K562 (cell line): ENCODE data around the gene DPPA4. TPM values are rescaled to one million over a fixed set of nuclear protein-coding genes. Genes with fewer than 3 reads are reported as not detected.

Source experiments
- ATAC-seq: fragments of 200-7000 bp; cut with Tn5 transposase; 3 replicates; pipeline ENCODE4 v1.9.1; 2020; ENCODE audit warnings: moderate library complexity
- BruUV-seq: library from RNA; stranded (reverse); fragments of 400-500 nt; replicated peaks from 2 replicates; lab custom pipeline; 2021; lab: Mats Ljungman, UMichigan
- CTCF ChIA-PET: fragments of 300-600 bp; formaldehyde crosslinking; extraction: SDS; loops from one replicate; lab custom pipeline; 2021; ENCODE audit warnings: low intra/inter-chr PET ratio; lab: Yijun Ruan, JAX
- POLR2A ChIA-PET: fragments of 300-600, 350-650 bp; sonication (Branson Sonifier 250); formaldehyde crosslinking; extraction: SDS; loops from one replicate; lab custom pipeline; 2021; ENCODE audit warnings: antibody characterized with exemption, inconsistent platforms; lab: Yijun Ruan, JAX
- DNase-seq, 4 experiments: peaks; one replicate each; pipeline versions ENCODE4 v3.0.0 to v3.0.0-alpha.2; 2011 to 2018; ENCODE audit warnings: low spot score in 3 of 4, mixed read lengths in 3 of 4; ENCODE audit errors: extremely low read depth in 1 of 4
- FAIRE-seq: peaks from 2 replicates; lab custom pipeline; 2011; peaks lifted over from hg19 to GRCh38; lab: Jason Lieb, UNC
- H2AFZ ChIP-seq: 2 replicates; pipeline ENCODE4 v1.6.0; 2011; ENCODE audit warnings: low read depth, low read length, control low read depth, inconsistent platforms
- H3K27ac ChIP-seq: fragments of 200-600 bp; 3 replicates; pipeline ENCODE4 v1.8.0; 2011; ENCODE audit warnings: low read depth, mild to moderate bottlenecking, control low read depth, inconsistent platforms, low read length, moderate library complexity, mixed read lengths; ENCODE audit errors: extremely low read depth
- H3K27me3 ChIP-seq, 2 experiments: fragments of 300-600 bp in 1 of 2; 2 replicates in 1 of 2; 3 replicates in 1 of 2; pipeline versions ENCODE4 v1.6.0 to v1.8.0; 2011; ENCODE audit warnings: inconsistent platforms in 2 of 2, low read length in 2 of 2, mild to moderate bottlenecking in 1 of 2, mixed read lengths in 1 of 2, moderate library complexity in 1 of 2; ENCODE audit not compliant: control insufficient read depth in 2 of 2, insufficient read depth in 2 of 2
- H3K36me3 ChIP-seq: fragments of 300-600 bp; 3 replicates; pipeline ENCODE4 v1.8.0; 2011; ENCODE audit warnings: mild to moderate bottlenecking, low read length, inconsistent platforms; ENCODE audit not compliant: control insufficient read depth, insufficient read depth
- H3K4me1 ChIP-seq, 2 experiments: fragments of 200-600 bp in 1 of 2; replicated peaks in 1 of 2; 2 replicates in 1 of 2; 3 replicates in 1 of 2; pipeline versions ENCODE4 v1.5.1 to v1.8.0; 2011; ENCODE audit warnings: inconsistent platforms in 2 of 2, low read length in 2 of 2, mild to moderate bottlenecking in 1 of 2, mixed read lengths in 1 of 2, moderate library complexity in 1 of 2; ENCODE audit not compliant: control insufficient read depth in 2 of 2, insufficient read depth in 2 of 2
- H3K4me2 ChIP-seq: 2 replicates; pipeline ENCODE4 v1.6.1; 2011; ENCODE audit warnings: low read length, control low read depth, inconsistent platforms, mixed read lengths; ENCODE audit not compliant: insufficient read depth
- H3K4me3 ChIP-seq: fragments of 200-600 bp; sonication (generic), shearing (Covaris generic); 2 replicates; pipeline ENCODE4 v1.5.1; 2016; ENCODE audit warnings: control low read depth, inconsistent platforms
- H3K79me2 ChIP-seq: fragments of 200-600 bp; 3 replicates; pipeline ENCODE4 v1.8.0; 2011; ENCODE audit warnings: low read length, inconsistent platforms; ENCODE audit not compliant: control insufficient read depth, insufficient read depth
- H3K9ac ChIP-seq, 2 experiments: 2 replicates each; pipeline versions ENCODE4 v1.6.0 to v1.6.1; 2011; ENCODE audit warnings: low read depth in 2 of 2, low read length in 2 of 2, control low read depth in 1 of 2, inconsistent platforms in 1 of 2, mild to moderate bottlenecking in 1 of 2, mixed read lengths in 1 of 2; ENCODE audit not compliant: insufficient read depth in 1 of 2
- H3K9me1 ChIP-seq: one replicate; pipeline ENCODE4 v1.6.0; 2011; ENCODE audit warnings: inconsistent platforms, mild to moderate bottlenecking, low read length, moderate library complexity; ENCODE audit not compliant: control insufficient read depth, insufficient read depth
- H3K9me3 ChIP-seq: replicated peaks from 2 replicates; pipeline ENCODE4 v1.5.1; 2011; ENCODE audit warnings: low read depth, low read length, inconsistent platforms; ENCODE audit not compliant: control insufficient read depth, insufficient read depth
- H4K20me1 ChIP-seq: replicated peaks from 2 replicates; pipeline ENCODE4 v1.6.1; 2011; ENCODE audit warnings: low read length, inconsistent platforms, mixed read lengths; ENCODE audit not compliant: control insufficient read depth, insufficient read depth
- BDP1 ChIP-seq: IDR thresholded peaks from 3 replicates; pipeline ENCODE4 v1.6.1; 2011; ENCODE audit not compliant: insufficient read length, insufficient read depth
- CBX1 ChIP-seq: sonication (generic); IDR thresholded peaks from 2 replicates; pipeline ENCODE4 v1.6.1; 2016; ENCODE audit warnings: antibody characterized with exemption, low read depth, mild to moderate bottlenecking
- HDAC1 ChIP-seq, 2 experiments: fragments of 450-650 bp; IDR thresholded peaks; 2 replicates each; pipeline ENCODE4 v1.6.1; 2016 to 2017; ENCODE audit warnings: inconsistent platforms in 1 of 2, mild to moderate bottlenecking in 1 of 2, moderate library complexity in 1 of 2
- HSF4 ChIP-seq: fragments of 250-450 bp; sonication (Bioruptor Pico); IDR thresholded peaks from 2 replicates; pipeline ENCODE4 v2.1.2; 2022; ENCODE audit warnings: mild to moderate bottlenecking, moderate library complexity, borderline replicate concordance
- IFI16 ChIP-seq: fragments of 250-450 bp; sonication (Bioruptor Pico); IDR thresholded peaks from 2 replicates; pipeline ENCODE4 v2.1.2; 2022; ENCODE audit warnings: mild to moderate bottlenecking, inconsistent platforms
- JUNB ChIP-seq: fragments of 450-650 bp; formaldehyde crosslinking; conservative IDR thresholded peaks from 2 replicates; pipeline ENCODE4 v1.4.0; 2020; ENCODE audit warnings: mild to moderate bottlenecking
- KLF10 ChIP-seq: fragments of 250-450 bp; sonication (Bioruptor Pico); IDR thresholded peaks from 2 replicates; pipeline ENCODE4 v1.6.1; 2021; ENCODE audit warnings: matching md5 sums
- MCM7 ChIP-seq, 2 experiments: fragments of 450-650 bp; IDR thresholded peaks; 2 replicates each; pipeline ENCODE4 v1.6.1; 2016 to 2018
- NCOA4 ChIP-seq: fragments of 450-650 bp; IDR thresholded peaks from 2 replicates; pipeline ENCODE4 v1.6.1; 2018; ENCODE audit warnings: mild to moderate bottlenecking; ENCODE audit not compliant: partially characterized antibody
- NFATC3 ChIP-seq: fragments of 450-650 bp; IDR thresholded peaks from 2 replicates; pipeline ENCODE4 v1.6.1; 2017; ENCODE audit warnings: mild to moderate bottlenecking
- OTX1 ChIP-seq: fragments of 450-650 bp; formaldehyde crosslinking; IDR thresholded peaks from 2 replicates; pipeline ENCODE4 v1.4.0; 2022; ENCODE audit warnings: mild to moderate bottlenecking
- POLR2G ChIP-seq: fragments of 200-400 bp; formaldehyde crosslinking; IDR thresholded peaks from 2 replicates; pipeline ENCODE4 v1.6.1; 2017; ENCODE audit warnings: low read depth, mild to moderate bottlenecking, antibody characterized with exemption, low read length, moderate library complexity
- RNF2 ChIP-seq: sonication (generic); IDR thresholded peaks from 2 replicates; pipeline ENCODE4 v1.6.1; 2016
- SETDB1 ChIP-seq: IDR thresholded peaks from one replicate; pipeline ENCODE4 v1.6.1; 2012; ENCODE audit warnings: low read length, control low read depth, inconsistent platforms
- TGIF2 ChIP-seq: sonication (generic); formaldehyde crosslinking; IDR thresholded peaks from 2 replicates; pipeline ENCODE4 v1.8.1; 2022; ENCODE audit warnings: mild to moderate bottlenecking, missing genetic modification reagents, moderate library complexity
- XRCC4 ChIP-seq: IDR thresholded peaks from one replicate; pipeline ENCODE4 v1.6.1; 2011; ENCODE audit not compliant: insufficient read depth, insufficient read length; ENCODE audit errors: extremely low read depth
- ZNF124 ChIP-seq: sonication (generic); formaldehyde crosslinking; IDR thresholded peaks from 2 replicates; pipeline ENCODE4 v1.8.1; 2022; ENCODE audit warnings: missing genetic modification reagents
- WGBS: fragments of 100-300 bp; shearing (Covaris generic); methylation state at CpG from one replicate; pipeline ENCODE4 v1.1.6; 2016; ENCODE audit warnings: low coverage, mixed read lengths; ENCODE audit not compliant: insufficient coverage; ENCODE audit errors: missing lambda C conversion rate; 5-methylcytosine and 5-hydroxymethylcytosine counted together
- in situ Hi-C: fragments of 300-500 bp; cut with MboI; formaldehyde crosslinking; loops from 4 replicates; pipeline ENCODE4 v1.15.0; 2018; ENCODE audit warnings: inconsistent platforms, mixed read lengths
- intact Hi-C: fragments of 100-400 bp; cut with micrococcal nuclease; formaldehyde crosslinking; loops from 2 replicates; pipeline ENCODE4 v1.14.2; 2022
- polyA plus RNA-seq, 8 experiments: library from polyadenylated mRNA; depleted of rRNA in 4 of 8; stranded (reverse) in 5 of 8; unstranded in 3 of 8; fragments of >200 nt; fragmentation: Nextera tagmentation in 2 of 8; fragmentation: Illumina TruSeq in 1 of 8; extraction: Ambion mirVana in 2 of 8; extraction: Trizol in 1 of 8; gene quantifications; 2 replicates each; pipeline versions ENCODE4 v1.2.1 to v1.2.3, GENCODE V29; 2011 to 2014; ENCODE audit warnings: inconsistent platforms in 1 of 8, missing spikeins in 1 of 8
- total RNA-seq, 7 experiments: library from RNA; depleted of rRNA in 6 of 7; stranded (reverse); fragments of >200 nt in 6 of 7; fragmentation: Illumina TruSeq in 2 of 7; extraction: Trizol in 2 of 7; gene quantifications; 2 replicates each; pipeline versions ENCODE4 v1.2.1 to v1.2.3, GENCODE V29; 2011 to 2021; ENCODE audit warnings: low replicate concordance in 1 of 7
- TF ChIP-seq, protein P1 (sequence below): sonication (generic); formaldehyde crosslinking; IDR thresholded peaks from 2 replicates; pipeline ENCODE4 v1.5.0; 2020; ENCODE audit warnings: missing genetic modification reagents
- TF ChIP-seq, protein P2 (sequence below): fragments of 450-650 bp; IDR thresholded peaks from 2 replicates; pipeline ENCODE4 v1.6.1; 2016; ENCODE audit warnings: borderline replicate concordance
- TF ChIP-seq, protein P3 (sequence below): fragments of 450-650 bp; conservative IDR thresholded peaks from 2 replicates; pipeline ENCODE4 v1.6.1; 2016; ENCODE audit warnings: missing genetic modification characterization, low read depth, mild to moderate bottlenecking, missing compliant biosample characterization, moderate library complexity

Gene DPPA4
- total and polyA plus RNA-seq, 9 of the 15 experiments (the other 6 are each of a cell fraction or from before 2014, with no cell fraction given), result 0.53 TPM; not detected in 8

DNA sequence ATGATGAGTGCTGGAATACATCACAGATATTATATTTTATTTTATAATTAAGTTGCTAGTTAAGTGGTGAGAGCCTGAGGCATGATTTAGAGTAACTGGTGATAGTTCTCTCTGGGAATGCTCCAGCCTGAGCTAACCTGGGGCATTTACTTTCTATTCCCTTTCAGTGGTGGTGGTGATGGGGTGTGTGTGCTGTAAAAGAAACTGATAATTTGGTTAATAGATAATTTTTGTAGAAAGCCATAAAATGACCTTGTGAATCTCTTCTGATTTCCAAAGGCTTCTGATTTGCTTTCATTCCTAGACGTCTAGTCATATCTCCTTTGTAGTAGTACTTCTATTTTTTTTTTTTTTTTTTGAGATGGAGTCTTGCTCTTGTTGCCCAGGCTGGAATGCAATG is 46.8 kb upstream of the DPPA4 start:
- H4K20me1 ChIP-seq, result no peaks in the 10 kb centered on the region
- no CpG with 5 or more reads among the region's 1 CpG for WGBS
- no peak for DNase-seq
- H3K4me1 ChIP-seq, result no peaks in the 10 kb centered on the region
- no peak overlapping the region for H3K4me3 ChIP-seq
- ATAC-seq, result no peak
- CTCF ChIA-PET, result no interaction called here
- in situ Hi-C loops, result no loop called here
- H2AFZ ChIP-seq, result no peak overlapping the region
- FAIRE-seq, result no peak
- no peak overlapping the region for H3K4me2 ChIP-seq
- TF ChIP-seq JUNB (no peak), BDP1 (no peak), POLR2G (no peak), CBX1 (no peak), NCOA4 (no peak), NFATC3 (no peak), RNF2 (no peak), TGIF2 (CRISPR knock-in tag) (no peak), IFI16 (CRISPR knock-in tag) (no peak), SETDB1 (no peak), OTX1 (no peak), MCM7 (IDR thresholded peaks at IDR 0.05) (no peak), HDAC1 (IDR thresholded peaks at IDR 0.05) (no peak), HSF4 (no peak), ZNF124 (CRISPR knock-in tag) (no peak), KLF10 (CRISPR knock-in tag) (no peak), XRCC4 (no peak)
- TF ChIP-seq, protein P1, sequence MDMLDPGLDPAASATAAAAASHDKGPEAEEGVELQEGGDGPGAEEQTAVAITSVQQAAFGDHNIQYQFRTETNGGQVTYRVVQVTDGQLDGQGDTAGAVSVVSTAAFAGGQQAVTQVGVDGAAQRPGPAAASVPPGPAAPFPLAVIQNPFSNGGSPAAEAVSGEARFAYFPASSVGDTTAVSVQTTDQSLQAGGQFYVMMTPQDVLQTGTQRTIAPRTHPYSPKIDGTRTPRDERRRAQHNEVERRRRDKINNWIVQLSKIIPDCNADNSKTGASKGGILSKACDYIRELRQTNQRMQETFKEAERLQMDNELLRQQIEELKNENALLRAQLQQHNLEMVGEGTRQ (CRISPR knock-in tag), result no peak
- TF ChIP-seq, protein P2, sequence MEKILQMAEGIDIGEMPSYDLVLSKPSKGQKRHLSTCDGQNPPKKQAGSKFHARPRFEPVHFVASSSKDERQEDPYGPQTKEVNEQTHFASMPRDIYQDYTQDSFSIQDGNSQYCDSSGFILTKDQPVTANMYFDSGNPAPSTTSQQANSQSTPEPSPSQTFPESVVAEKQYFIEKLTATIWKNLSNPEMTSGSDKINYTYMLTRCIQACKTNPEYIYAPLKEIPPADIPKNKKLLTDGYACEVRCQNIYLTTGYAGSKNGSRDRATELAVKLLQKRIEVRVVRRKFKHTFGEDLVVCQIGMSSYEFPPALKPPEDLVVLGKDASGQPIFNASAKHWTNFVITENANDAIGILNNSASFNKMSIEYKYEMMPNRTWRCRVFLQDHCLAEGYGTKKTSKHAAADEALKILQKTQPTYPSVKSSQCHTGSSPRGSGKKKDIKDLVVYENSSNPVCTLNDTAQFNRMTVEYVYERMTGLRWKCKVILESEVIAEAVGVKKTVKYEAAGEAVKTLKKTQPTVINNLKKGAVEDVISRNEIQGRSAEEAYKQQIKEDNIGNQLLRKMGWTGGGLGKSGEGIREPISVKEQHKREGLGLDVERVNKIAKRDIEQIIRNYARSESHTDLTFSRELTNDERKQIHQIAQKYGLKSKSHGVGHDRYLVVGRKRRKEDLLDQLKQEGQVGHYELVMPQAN, result no peak
- TF ChIP-seq, protein P3, sequence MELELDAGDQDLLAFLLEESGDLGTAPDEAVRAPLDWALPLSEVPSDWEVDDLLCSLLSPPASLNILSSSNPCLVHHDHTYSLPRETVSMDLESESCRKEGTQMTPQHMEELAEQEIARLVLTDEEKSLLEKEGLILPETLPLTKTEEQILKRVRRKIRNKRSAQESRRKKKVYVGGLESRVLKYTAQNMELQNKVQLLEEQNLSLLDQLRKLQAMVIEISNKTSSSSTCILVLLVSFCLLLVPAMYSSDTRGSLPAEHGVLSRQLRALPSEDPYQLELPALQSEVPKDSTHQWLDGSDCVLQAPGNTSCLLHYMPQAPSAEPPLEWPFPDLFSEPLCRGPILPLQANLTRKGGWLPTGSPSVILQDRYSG (tag), result no peak
- no TSS peak for BruUV-seq
- intact Hi-C loops, result no loop called here
- no peak overlapping the region for H3K27ac ChIP-seq
- no peaks in the 10 kb centered on the region for H3K36me3 ChIP-seq
- no peaks in the 10 kb centered on the region for H3K9me1 ChIP-seq
- H3K9ac ChIP-seq, result no peak overlapping the region
- no peaks in the 10 kb centered on the region for H3K79me2 ChIP-seq
- no peaks in the 10 kb centered on the region for H3K9me3 ChIP-seq
- POLR2A ChIA-PET, result no interaction called here
- no peaks in the 10 kb centered on the region for H3K27me3 ChIP-seq
